ENCODE data around the gene TUSC2. TPM values are rescaled to one million over a fixed set of nuclear protein-coding genes. Genes with fewer than 3 reads are reported as not detected.
A peak's percentile ranks its signal among the peaks of the same experiment; 100 is the strongest.

The TUSC2 gene
- polyA plus RNA-seq, 3 donors from 2014 or later = 42.9 to 70.4 (median 68.4) TPM

- Mint-ChIP-seq H3K9me3 (no peaks in the 10 kb centered on the region), H3K4me1 (peaks cover 39 to 46% of the 10 kb centered on the region in 2 donors), H3K4me3 (peak overlapping the region in 2 of 5 donors; percentile 2 to 40), H3K36me3 (no peaks in the 10 kb centered on the region), H3K27me3 (ENCODE audit: low read depth in 3 of 3) (peaks cover 0 to 10% (median 2%) of the 10 kb centered on the region in 3 donors), H3K27ac (peak overlapping the region; percentile 36 to 88 (median 71))
- DNase-seq = peak; percentile 47 to 56 (median 56)
Observed at GRCh38 chr3:50324351-50325112, 3.5 kb downstream of the TUSC2 start.

GRCh38 chr3:50323614-50324199 lies 4.3 kb downstream of the TUSC2 start:
- H3K27me3 Mint-ChIP-seq (ENCODE audit: low read depth in 3 of 3) = peaks cover 0 to 5% (median 2%) of the 10 kb centered on the region in 3 donors
- peak overlapping the region in 4 of 6 donors; percentile 18 to 75 (median 49) for H3K27ac Mint-ChIP-seq
- no peak for DNase-seq
- H3K36me3 Mint-ChIP-seq = no peaks in the 10 kb centered on the region
- no peaks in the 10 kb centered on the region for H3K9me3 Mint-ChIP-seq
- H3K4me3 Mint-ChIP-seq = no peak overlapping the region
- H3K4me1 Mint-ChIP-seq = peaks cover 47 to 53% of the 10 kb centered on the region in 2 donors

GRCh38 chr3:50323092-50323600 lies 4.9 kb downstream of the TUSC2 start:
- peaks cover 0 to 5% (median 0%) of the 10 kb centered on the region in 3 donors for H3K27me3 Mint-ChIP-seq (ENCODE audit: low read depth in 3 of 3)
- no peak for DNase-seq
- no peaks in the 10 kb centered on the region for H3K36me3 Mint-ChIP-seq
- no peaks in the 10 kb centered on the region for H3K9me3 Mint-ChIP-seq
- H3K4me1 Mint-ChIP-seq = peaks cover 47 to 53% of the 10 kb centered on the region in 2 donors
- peak overlapping the region in 3 of 5 donors; percentile 39 to 62 (median 58) for H3K4me3 Mint-ChIP-seq
- peak overlapping the region in 5 of 6 donors; percentile 5 to 75 (median 59) for H3K27ac Mint-ChIP-seq

- no peak for DNase-seq
- Mint-ChIP-seq H3K4me1 (peaks cover 46 to 48% of the 10 kb centered on the region in 2 donors), H3K4me3 (peak within 1 kb of the TSS; percentile 81 to 86 (median 85)), H3K27me3 (ENCODE audit: low read depth in 3 of 3) (peaks cover 0 to 2% (median 0%) of the 10 kb centered on the region in 3 donors), H3K9me3 (no peaks in the 10 kb centered on the region), H3K36me3 (no peaks in the 10 kb centered on the region), H3K27ac (peak within 1 kb of the TSS; percentile 80 to 92 (median 88))
Observed at GRCh38 chr3:50322386-50323091, 5.5 kb downstream of the TUSC2 start, which contains the start of gene HYAL2. HYAL2 (minus strand) TSS chr3:50322745; CDS start chr3:50320489, 2,256 bp downstream.

DNA sequence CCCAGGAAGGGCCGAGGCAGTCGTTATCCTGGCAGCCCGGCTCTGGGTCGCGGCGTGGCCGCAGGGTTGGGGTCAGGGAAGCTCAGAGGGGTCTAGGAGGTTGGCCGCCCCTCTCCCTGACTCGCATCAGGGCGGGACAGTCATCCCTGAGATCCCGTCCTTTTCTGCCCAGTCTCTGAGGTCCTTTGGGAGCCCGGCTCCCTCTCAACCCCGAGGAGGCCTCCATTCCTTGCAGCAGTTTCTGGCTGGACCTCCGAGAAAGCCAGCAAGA lies 6.0 kb downstream of the TUSC2 start:
- peaks cover 43 to 46% of the 10 kb centered on the region in 2 donors for H3K4me1 Mint-ChIP-seq
- peak overlapping the region in 4 of 5 donors; percentile 82 to 86 (median 85) for H3K4me3 Mint-ChIP-seq
- H3K27me3 Mint-ChIP-seq (ENCODE audit: low read depth in 3 of 3) = peaks cover 0 to 2% (median 0%) of the 10 kb centered on the region in 3 donors
- H3K36me3 Mint-ChIP-seq = no peaks in the 10 kb centered on the region
- H3K27ac Mint-ChIP-seq = no peak overlapping the region
- DNase-seq = no peak
- no peaks in the 10 kb centered on the region for H3K9me3 Mint-ChIP-seq

DNA sequence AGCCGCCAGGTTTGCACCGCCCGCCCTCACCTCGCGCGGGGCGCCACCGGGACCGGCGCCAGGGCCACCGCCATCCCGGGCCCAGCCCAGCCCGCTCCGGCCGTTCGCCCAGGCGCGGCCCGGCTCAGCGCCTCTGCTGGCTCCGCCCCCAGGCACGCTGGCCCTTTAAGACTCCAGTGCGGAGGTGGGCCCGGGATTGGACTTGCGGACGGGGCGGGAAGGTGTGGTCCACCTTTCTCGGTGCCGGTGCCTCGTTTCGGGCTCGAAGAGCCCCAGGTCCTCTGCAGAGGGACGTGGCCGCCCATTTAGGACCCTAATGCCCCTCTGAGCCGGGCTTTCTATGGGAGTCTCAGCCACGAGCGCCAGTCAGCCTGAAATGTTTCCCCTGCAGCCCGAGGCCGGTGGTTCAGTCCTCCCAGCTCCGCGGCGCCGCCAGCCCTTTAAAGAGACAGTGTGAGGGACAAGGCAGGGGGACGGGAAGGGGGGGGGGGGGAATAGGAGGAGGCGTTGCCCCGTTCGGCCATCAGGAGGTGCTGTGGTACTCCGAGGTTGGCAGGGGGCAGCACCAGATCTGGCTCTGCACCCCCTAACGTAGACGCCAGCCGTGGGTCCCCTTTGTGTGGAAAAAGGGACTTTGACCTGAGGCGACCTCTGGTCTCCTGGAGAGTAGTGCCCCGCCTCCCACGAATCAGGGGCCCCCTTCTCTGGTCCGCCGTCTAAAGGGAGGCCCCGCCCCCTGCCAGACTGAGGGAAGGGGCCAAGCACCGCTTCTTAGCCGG lies 6.5 kb downstream of the TUSC2 start:
- Mint-ChIP-seq H3K27ac (peak overlapping the region; percentile 80 to 92 (median 88)), H3K4me1 (peaks cover 44 to 46% of the 10 kb centered on the region in 2 donors), H3K27me3 (ENCODE audit: low read depth in 3 of 3) (peaks cover 0 to 3% (median 2%) of the 10 kb centered on the region in 3 donors), H3K9me3 (no peaks in the 10 kb centered on the region), H3K4me3 (peak overlapping the region; percentile 81 to 86 (median 85)), H3K36me3 (no peaks in the 10 kb centered on the region)
- peak; percentile 80 to 82 (median 81) for DNase-seq

GRCh38 chr3:50320853-50321335 lies 7.1 kb downstream of the TUSC2 start:
- Mint-ChIP-seq H3K4me1 (peaks cover 48 to 50% of the 10 kb centered on the region in 2 donors), H3K27ac (peak overlapping the region; percentile 69 to 94 (median 90)), H3K4me3 (peak overlapping the region; percentile 91 to 96 (median 94)), H3K36me3 (no peaks in the 10 kb centered on the region), H3K27me3 (ENCODE audit: low read depth in 3 of 3) (peaks cover 0 to 4% (median 4%) of the 10 kb centered on the region in 3 donors), H3K9me3 (no peaks in the 10 kb centered on the region)
- DNase-seq = no peak

GRCh38 chr3:50319894-50320625 lies 8.0 kb downstream of the TUSC2 start:
- H3K9me3 Mint-ChIP-seq = no peaks in the 10 kb centered on the region
- peaks cover 49 to 51% of the 10 kb centered on the region in 2 donors for H3K4me1 Mint-ChIP-seq
- peak overlapping the region; percentile 91 to 96 (median 94) for H3K4me3 Mint-ChIP-seq
- H3K27me3 Mint-ChIP-seq (ENCODE audit: low read depth in 3 of 3) = peaks cover 0 to 4% (median 4%) of the 10 kb centered on the region in 3 donors
- no peak for DNase-seq
- H3K36me3 Mint-ChIP-seq = peaks cover 0 to 3% (median 2%) of the 10 kb centered on the region in 3 donors
- peak overlapping the region in 5 of 6 donors; percentile 78 to 94 (median 90) for H3K27ac Mint-ChIP-seq

DNA sequence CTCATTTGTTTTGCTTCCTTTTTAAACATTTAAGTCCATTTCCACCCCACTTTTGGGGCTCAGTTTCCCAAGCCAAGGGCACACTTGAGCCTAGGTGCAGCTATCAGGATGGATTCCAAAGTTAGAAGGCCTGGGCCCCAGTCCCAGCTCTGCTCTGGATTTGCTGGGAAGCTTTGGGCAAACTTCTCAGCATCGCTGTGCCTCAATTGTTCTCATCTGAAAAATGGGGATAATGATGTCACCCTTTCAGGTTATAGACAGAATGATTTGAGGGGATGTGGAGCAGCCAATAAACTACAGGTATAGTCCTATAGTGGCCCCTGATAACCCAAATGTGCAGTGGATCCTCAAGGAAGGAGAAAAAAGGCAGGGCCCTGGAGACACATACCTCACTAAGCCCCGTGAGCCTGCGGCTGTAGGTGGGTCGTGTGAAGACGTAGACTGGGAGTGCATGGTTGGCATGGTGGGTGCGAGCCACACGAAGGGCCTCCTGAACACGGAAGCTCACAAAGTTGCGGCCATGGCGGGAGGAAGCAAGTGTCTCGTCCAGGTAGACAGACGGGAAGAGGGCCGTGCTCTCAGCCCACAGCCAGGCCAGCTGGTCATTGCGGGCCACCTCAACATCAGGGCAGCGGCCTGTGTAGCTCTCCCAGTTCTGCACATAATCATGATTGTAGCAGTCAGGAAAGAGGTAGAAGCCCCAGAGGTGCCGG lies 8.7 kb downstream of the TUSC2 start:
- Mint-ChIP-seq H3K36me3 (peaks cover 0 to 4% (median 3%) of the 10 kb centered on the region in 3 donors), H3K27ac (peak overlapping the region in 5 of 6 donors; percentile 74 to 79 (median 76)), H3K9me3 (no peaks in the 10 kb centered on the region), H3K27me3 (ENCODE audit: low read depth in 3 of 3) (peaks cover 0 to 4% (median 4%) of the 10 kb centered on the region in 3 donors), H3K4me1 (peaks cover 43 to 46% of the 10 kb centered on the region in 2 donors), H3K4me3 (peak overlapping the region; percentile 62 to 96 (median 74))
- DNase-seq = no peak

- Mint-ChIP-seq H3K4me3 (peak overlapping the region; percentile 65 to 96 (median 72)), H3K4me1 (peaks cover 48 to 49% of the 10 kb centered on the region in 2 donors), H3K36me3 (peaks cover 0 to 6% (median 4%) of the 10 kb centered on the region in 3 donors), H3K27ac (peak overlapping the region; percentile 71 to 79 (median 75)), H3K27me3 (ENCODE audit: low read depth in 3 of 3) (peaks cover 0 to 4% (median 4%) of the 10 kb centered on the region in 3 donors), H3K9me3 (no peaks in the 10 kb centered on the region)
- no peak for DNase-seq
Observed at GRCh38 chr3:50318615-50319014, 9.4 kb downstream of the TUSC2 start.

DNA sequence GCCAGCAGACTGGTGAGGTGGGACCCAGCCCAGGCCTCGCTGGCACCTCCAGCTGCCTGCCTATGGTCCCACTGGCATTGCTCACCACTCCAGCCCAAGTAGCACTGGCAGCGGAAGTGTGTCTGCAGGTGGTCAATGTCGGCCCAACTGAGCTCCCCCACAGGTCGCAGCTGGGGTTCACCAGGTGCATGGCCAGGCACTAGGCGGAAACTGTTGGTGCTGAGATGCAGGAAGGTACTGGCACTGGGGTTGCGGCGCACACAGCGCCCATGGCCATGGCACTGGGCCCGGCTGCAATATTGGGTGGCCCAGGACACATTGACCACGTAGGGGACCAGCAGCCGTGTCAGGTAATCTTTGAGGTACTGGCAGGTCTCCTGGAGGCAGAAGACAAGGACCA lies 9.9 kb downstream of the TUSC2 start:
- Mint-ChIP-seq H3K4me1 (peaks cover 48 to 49% of the 10 kb centered on the region in 2 donors), H3K9me3 (no peaks in the 10 kb centered on the region), H3K27me3 (ENCODE audit: low read depth in 3 of 3) (peaks cover 0 to 4% (median 4%) of the 10 kb centered on the region in 3 donors), H3K36me3 (peaks cover 0 to 6% (median 4%) of the 10 kb centered on the region in 3 donors), H3K27ac (peak overlapping the region in 3 of 6 donors; percentile 74 to 79 (median 76)), H3K4me3 (peak overlapping the region in 4 of 5 donors; percentile 59 to 96 (median 72))
- no peak for DNase-seq

Measured in immature natural killer cell (primary cell).